NCI-H1105 (cell line): Measurements from ENCODE around the gene KCNJ6.
"Not testable (repeated sequence)": the region's sequence is repeated elsewhere in the genome, so short reads cannot be mapped to it uniquely, and the experiment has no call there.

Experiments
- DNase-seq: peaks from one replicate; lab custom pipeline; 2025; lab: John Stamatoyannopoulos, UW

The KCNJ6 gene

GRCh38 chr21:37732927-37733326, 183.3 kb downstream of the KCNJ6 start:
- no peak for DNase-seq

GRCh38 chr21:37724201-37724600, 192.1 kb downstream of the KCNJ6 start:
- DNase-seq, result no peak

GRCh38 chr21:37717534-37717933, 198.7 kb downstream of the KCNJ6 start:
- no peak for DNase-seq

GRCh38 chr21:37712569-37712934, 203.7 kb downstream of the KCNJ6 start:
- DNase-seq, result not testable (repeated sequence)

GRCh38 chr21:37711836-37712568, 204.3 kb downstream of the KCNJ6 start:
- peak; percentile 67 for DNase-seq

GRCh38 chr21:37711286-37711829, 204.9 kb downstream of the KCNJ6 start:
- DNase-seq, result peak; percentile 20

- DNase-seq, result peak; percentile 91
These were observed 205.5 kb downstream of the KCNJ6 start for GRCh38 chr21:37710546-37711285.

- DNase-seq, result peak; percentile 89
These were observed 211.5 kb downstream of the KCNJ6 start for GRCh38 chr21:37704751-37705150.

GRCh38 chr21:37702241-37702640, 214.0 kb downstream of the KCNJ6 start:
- no peak for DNase-seq

GRCh38 chr21:37700641-37701202, 215.5 kb downstream of the KCNJ6 start:
- DNase-seq, result peak; percentile 76

- DNase-seq, result no peak
These were observed 217.1 kb downstream of the KCNJ6 start for GRCh38 chr21:37699024-37699775.

- no peak for DNase-seq
These were observed 219.3 kb downstream of the KCNJ6 start for GRCh38 chr21:37696936-37697335.

GRCh38 chr21:37695111-37695510, 221.1 kb downstream of the KCNJ6 start:
- no peak for DNase-seq

- no peak for DNase-seq
These were observed 227.2 kb downstream of the KCNJ6 start for GRCh38 chr21:37688952-37689659.

- no peak for DNase-seq
These were observed 229.1 kb downstream of the KCNJ6 start for GRCh38 chr21:37686991-37687810.

GRCh38 chr21:37684547-37684946, 231.7 kb downstream of the KCNJ6 start:
- DNase-seq, result no peak

- no peak for DNase-seq
These were observed 232.2 kb downstream of the KCNJ6 start for GRCh38 chr21:37684115-37684493.

GRCh38 chr21:37683396-37684114, 232.7 kb downstream of the KCNJ6 start:
- DNase-seq, result no peak

GRCh38 chr21:37682966-37683365, 233.3 kb downstream of the KCNJ6 start:
- no peak for DNase-seq

- DNase-seq, result no peak
These were observed 239.3 kb downstream of the KCNJ6 start for GRCh38 chr21:37677006-37677405.
